NCI-H128 (cell line): ENCODE data around the gene SEMA4B.
A peak's percentile ranks its signal among the peaks of the same experiment; 100 is the strongest.

ENCODE experiments used
- DNase-seq: peaks from one replicate; lab custom pipeline; 2025; ENCODE audit not compliant: unreplicated experiment; lab: John Stamatoyannopoulos, UW

Gene SEMA4B

DNA sequence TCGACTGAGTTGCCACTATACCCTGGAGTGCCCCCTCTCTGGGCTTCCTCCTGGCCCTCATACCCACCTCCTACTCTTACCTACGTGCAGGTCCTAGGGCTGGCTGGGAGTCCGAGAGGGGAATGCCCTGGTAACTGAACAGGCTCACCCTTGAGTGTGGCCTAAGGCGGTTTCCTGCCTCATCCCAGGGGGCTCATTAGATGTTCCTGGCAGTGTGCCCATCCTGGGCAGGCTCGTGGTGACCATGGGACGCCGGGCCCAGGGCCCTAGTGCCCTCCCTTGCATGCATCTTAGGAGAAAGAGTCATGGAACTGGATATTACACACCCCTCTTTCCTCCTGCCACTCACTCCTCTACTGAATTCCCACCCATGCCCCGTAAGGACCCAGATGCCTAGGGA is 2.8 kb downstream of the SEMA4B start:
- no peak for DNase-seq

DNA sequence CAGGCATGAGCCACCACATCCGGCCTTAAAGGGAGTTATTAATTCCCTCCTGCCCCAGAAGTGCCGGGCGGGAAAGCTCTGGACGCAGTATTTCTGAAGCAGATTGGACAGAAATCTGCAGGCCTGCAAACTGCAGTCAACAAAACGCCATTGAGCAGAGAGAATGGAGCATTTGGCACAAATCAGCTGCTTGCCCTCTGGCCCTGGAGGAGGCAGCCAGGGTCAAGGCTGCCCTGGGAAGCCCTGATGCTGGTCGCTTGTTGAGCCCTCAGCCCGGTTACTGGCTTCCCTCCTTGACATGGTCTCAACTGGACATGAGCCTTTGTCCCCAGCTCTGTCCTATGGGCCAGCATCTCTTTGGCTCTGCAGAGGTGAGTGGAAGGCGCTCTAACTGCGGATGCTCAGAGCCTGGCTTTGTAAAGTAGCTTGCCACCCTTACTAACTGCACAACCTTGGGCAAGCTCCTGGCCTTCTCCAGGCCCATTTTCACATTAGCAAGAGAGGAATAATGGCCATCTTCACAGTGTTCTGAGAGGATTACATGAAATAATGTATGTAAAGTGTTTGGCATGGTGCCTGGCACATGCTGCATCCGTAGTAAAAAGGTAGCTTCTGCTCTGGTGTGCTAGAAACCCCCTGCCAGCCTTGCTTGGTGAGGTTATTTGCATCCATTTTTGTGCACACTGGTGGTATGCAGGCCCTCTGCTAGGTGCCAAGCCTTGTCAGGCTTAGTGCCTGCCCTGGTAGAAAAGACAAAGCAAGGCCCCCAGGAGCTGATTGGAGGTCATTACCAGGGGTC is 4.1 kb downstream of the SEMA4B start:
- no peak for DNase-seq

DNA sequence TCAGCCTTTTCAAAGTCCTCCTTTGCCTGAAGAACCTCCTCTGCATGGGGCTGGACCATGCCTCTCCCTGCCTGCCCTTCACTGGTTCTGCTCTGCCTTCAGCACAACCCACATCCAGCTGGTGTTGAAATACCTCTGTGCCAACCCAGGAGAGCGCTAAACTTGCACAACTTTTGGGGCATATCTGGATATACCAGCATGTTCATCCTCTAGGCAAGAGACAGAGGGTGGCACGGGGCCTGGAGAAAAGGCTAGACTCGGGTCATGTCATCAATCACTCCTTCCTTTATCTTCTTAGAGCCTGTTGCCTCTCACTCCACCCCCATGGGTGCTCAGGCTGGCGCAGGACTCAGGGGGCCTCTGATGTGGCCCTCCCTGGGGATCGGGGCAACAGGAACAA is 4.8 kb downstream of the SEMA4B start:
- DNase-seq = no peak

DNA sequence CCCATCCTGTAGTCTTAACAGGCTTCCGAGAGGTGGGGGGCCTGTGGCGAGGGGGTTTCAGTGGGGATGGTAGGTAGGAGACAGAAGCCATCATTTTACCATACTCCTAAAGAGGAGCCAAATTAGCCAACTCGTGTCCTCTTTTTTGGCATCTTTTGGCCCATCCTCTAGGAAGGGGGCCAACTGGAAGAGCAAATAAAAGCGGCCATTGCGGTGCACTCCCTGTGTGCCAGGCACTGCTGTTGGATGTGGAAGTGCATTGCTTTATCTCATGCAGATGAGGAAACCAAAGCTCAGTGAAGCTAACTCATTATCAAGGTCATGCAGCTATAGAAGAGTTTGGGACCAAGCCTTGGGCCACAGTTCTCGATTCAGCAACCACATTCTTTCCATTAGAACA is 6.1 kb downstream of the SEMA4B start:
- DNase-seq = no peak

DNA sequence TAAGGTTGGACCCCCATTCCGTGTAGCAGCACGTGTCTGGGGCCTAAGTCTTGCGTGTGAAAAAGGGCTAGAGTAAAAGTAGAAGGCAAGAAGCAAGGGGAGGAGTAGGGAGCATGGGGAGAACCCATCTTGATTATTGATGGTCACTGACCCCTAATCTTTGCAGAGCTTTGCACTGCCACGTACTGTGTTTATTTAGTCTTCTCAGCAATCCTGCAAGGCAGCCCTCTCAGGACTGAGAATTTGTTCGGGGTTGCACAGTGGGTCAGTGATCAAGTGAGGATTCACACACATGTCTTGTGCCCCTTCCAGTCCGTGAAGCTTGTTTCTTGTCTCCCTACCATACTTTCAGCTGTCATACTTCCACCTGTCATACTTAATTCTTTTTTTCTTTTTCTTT is 7.2 kb downstream of the SEMA4B start:
- DNase-seq = no peak

DNA sequence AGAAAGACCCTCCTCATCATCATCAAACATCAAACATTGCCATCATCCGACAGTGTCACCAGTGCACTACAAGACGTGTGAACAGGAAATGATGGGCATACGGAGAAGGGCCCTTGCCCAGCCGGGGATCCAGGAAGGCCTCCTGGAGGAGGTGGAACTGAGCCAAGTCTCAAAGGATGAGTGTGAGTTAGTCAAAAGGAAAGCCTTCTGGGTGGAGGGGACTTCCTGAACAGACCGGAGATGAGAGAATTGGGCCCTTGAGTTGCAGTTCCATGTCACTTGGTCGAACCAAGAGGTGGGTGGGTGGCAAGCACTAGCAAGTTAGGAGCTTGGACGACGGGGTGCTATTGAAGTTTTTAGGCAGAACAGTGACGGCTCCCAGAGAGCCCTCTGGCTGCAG is 8.5 kb downstream of the SEMA4B start:
- DNase-seq = no peak

DNA sequence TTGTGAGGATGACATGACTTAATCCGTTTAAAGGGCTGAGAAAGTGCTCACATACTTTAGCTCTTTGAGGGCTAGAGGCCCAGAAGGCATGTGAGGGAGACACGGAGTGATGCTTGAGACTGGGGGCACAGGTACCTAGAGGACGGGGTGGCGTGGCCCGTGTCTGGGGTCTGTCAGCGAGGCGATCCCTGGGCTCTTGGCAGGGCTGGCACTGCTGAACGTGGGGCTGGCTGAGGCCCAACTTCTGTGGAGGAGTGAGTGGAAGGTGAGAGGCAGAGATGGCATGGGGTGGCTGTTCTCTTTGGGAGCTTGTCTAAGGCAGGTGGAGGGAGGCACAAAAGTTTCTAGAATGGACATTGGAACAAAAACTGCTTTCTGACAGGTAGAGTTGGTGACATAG is 9.5 kb downstream of the SEMA4B start:
- no peak for DNase-seq

DNA sequence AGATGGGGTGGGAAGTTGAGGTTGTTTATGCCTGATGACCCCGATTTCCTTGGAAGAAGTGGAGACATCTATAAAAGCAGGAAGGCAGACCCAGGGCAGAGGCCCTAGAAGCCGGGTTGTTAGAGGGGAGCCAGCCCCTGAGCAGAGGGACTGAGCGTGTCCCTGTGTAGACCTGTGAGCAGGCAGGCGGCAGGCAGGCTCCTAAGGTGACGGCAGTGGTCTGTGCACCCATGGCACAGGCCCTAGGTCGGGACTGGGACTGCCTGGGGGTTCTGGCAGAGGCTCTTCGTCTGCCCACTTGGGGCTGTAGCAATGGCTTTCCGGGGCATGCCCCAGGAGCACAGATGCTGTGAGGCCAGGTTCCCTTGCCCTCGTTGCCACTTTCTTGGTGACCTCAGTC is 9.9 kb downstream of the SEMA4B start:
- no peak for DNase-seq

DNA sequence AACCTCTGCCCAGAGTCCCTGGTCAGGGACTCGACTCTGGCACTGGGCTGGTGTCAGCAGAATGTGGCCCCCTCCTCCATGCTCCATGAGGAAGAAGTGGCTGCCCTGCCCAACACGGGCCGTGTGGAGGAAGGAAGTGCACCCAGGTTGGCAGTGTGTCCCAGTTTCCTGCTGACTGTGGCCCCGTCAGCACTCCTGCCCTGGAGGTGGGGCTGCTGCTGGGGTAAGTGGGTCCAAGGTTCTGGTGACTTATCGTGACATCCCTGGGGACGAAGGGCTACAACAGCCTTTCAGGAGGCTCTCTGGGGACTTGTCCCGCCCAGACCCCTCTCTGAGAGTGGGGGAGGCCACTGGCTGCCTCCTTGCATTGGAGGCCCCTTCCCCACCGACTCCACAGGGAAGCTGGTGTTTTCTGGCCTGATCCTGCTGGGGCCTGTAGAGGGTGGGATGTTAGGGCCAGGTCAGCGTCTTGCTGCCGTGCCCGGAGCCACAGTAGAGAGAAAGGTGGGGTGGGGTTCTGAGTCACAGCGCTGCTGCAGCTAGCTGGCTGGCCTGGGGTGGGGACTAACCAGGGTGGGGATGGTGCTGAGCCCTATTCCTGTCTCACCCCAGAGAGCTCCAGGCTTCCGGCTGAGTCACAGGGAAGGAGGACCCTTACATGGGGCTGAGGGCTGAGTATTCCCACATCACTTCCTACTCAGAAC is 10.5 kb downstream of the SEMA4B start:
- no peak for DNase-seq

DNA sequence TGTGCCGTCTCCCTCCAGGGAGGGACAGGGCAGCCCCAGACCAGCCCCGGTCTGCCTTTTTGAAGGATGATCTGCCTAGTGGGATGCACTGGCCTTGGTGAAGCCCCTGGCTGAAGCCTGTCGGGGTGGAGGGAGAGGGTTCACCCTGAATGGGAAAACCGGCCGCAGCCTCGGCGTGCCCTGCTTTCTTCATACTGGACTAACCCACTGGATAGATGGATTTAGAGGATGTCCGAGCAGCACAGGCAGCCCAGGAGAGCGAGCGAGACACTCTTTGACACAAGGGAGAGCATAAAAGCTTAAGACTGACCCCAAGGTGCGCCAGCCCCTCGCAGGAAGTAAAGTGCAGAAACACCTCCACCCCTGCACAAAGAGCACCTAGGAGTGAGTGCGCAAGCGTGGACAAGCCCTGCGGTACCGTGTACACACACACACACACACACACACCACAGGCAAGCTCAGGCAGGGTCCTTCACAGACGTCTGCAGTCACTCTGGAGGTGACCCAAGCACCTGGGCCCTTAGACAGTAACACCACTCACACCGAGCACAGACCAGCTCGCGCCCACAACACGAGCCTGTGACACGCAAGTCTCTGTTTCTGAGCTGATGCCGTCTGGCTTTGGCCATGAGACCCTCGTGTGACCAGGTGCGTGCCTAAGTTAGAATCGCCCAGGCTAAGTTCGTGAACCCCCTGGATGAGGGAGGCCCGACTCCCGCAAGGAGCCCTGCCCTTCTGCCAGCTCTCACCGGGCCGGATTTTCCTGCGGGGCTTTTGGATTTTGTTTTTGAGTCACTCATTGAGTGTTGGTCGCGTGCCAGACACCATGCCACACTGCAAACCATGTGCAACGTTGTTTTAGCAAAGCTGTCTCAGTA is 11.3 kb downstream of the SEMA4B start:
- DNase-seq = no peak

DNA sequence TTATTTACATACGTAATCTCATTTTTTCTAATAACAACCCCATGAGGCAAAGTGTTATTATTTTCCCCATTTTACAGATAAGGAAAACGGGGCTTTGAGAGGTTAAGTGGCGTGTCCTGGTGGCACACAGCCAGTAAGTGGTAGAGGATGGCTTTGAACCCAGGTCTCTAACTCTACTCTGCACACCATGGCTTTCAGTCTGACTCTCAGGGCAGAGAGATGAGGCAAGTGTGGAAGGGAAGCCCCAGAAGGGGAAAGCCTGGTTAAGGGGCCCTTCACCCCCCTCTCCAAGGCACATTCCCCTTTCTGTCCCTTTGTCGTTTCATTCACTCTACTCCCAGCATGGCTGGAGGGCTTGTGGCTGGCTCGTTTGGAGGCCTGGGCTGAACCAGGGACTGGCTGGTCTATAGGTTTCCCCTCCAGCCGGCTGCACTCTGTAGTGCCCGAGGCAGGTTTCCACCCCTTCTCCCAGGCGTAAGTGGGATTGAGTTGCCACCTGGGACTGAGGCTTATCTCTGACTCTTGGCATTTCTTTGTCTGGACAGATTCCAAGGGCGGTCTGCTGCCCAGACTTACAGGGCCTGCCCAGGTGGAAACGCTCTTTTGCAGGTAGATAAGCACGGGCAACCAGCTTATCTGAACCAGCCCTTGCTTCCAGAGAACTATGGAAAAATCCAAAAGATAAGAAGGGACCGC is 12.1 kb downstream of the SEMA4B start:
- no peak for DNase-seq

DNA sequence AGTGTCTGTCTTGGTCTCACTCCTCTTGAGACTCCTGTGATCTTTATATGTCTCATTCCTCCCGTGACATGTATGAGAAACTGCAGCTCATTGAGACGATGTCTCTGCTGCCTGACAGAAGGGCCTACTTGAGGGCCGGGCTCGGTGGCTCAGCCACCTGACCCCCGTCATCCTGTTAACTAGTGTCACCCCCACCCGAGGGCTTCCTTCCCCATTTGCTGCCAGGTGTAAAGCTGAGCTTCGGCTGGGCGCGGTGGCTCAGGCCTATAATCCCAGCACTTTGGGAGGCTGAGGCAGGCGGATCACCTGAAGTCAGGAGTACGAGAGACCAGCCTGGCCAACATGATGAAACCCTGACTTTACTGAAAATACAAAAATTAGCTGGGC is 12.7 kb downstream of the SEMA4B start:
- no peak for DNase-seq

DNA sequence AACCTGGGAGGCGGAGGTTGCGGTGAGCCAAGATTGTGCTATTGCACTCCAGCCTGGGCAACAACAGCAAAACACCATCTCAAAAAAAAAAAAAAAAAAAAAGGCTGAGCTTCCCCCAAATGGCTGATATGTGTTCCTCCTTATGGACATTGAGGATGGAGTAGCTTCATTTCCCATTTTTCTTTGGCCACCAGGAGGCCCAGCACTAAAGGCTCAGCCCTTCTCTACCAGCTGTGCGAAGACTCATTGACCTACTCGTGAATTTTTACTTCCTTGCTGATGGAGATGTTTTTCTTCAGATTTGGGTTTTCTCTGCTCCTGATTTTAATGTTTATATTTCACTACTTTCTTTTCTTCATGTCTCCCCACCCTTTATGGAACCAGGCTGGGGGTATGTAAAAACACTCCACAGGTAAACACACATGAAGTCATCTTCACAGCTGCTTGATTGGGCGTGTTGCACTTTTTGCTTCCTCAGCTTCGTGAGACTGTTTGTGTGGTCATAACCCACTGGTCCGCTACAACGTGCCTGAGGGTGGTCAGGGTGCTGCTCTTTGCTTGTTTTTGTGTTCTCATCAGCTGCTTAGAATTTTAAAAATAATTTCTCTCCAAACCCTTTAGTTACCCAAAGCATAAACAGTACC is 13.5 kb downstream of the SEMA4B start:
- DNase-seq = no peak

DNA sequence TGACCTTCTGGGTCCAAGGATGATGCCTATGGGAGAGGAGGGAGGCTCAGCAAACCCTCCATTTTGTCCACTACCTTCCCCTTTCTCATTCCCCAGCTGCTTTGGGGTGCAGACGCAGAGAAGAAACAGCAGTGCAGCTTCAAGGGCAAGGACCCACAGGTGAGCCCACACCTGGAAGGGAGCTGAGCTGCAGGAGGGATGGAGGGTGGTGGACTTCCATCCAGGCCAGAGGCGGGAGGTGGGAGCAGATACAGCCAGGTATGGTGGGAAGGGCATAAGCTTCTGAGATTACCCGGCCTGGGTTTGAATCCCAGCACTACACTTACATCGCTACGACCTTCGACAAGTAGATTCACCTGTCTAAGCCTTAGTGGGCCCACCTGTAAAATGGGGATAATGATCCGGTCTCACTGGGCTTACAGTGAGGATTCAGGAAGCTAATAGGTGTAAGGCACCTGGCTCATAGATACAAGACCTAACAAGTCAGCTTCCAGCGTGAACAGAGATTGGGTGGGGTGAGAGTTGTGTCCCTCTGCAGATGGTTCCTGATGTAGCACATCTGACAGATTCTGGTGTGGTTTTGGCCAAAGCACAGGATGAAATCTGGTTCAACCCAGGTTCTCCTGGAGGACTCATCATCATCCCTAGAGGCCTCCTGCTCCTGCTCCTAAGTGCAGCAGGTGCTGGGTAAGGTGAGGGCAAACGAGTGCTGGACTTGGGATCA is 16.7 kb downstream of the SEMA4B start:
- DNase-seq = no peak

DNA sequence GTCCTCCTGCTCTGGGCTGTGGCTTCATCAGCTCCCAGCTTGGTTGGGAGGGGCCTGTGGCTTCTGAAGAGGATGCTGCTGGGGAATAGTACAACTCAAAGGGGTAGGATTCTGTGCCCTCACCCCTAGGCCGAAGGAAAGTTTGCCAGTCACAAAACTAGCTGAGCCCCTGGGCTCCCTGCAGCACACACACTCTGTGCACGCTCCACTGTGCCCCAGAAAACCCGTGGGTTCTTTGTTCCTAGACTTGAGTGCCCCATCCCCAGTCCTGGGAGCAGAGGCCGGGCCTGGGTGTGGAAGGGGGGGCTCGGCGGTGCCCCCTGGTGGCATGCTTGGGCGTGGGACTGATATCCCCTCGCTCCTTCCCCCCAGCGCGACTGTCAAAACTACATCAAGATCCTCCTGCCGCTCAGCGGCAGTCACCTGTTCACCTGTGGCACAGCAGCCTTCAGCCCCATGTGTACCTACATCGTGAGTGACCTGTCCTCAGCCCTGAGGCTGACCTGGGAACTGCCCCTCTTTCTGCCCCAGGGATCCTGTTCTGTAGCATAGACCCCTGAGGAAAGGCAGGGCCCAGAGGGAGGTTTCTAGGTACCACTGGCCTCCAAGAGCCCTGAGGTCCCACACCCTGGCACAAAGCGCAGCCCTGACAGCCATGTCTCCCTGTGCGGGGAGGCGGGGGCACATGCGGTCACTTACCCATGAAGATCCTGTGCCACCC is 18.5 kb downstream of the SEMA4B start:
- DNase-seq = no peak

DNA sequence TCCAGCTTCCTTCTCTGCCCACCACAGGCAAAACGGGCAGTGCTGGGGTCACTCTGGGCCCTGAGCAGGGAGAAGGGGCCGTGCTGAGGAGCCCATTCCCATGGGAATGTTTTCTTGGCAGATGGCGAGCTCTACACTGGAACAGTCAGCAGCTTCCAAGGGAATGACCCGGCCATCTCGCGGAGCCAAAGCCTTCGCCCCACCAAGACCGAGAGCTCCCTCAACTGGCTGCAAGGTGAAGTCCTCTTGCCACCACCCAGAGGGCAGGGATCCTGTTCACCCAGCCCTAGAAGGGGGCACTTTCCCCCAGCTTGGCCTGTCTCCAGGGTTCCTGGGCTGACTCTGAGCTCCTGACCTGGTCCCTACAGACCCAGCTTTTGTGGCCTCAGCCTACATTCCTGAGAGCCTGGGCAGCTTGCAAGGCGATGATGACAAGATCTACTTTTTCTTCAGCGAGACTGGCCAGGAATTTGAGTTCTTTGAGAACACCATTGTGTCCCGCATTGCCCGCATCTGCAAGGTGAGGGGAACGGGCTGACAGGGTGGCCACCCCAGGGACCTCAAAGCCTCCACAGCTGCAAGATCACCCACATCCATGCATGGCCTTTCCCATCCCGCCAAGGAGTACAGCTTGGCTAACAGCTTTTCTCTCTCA is 20.2 kb downstream of the SEMA4B start:
- peak; percentile 11 for DNase-seq

DNA sequence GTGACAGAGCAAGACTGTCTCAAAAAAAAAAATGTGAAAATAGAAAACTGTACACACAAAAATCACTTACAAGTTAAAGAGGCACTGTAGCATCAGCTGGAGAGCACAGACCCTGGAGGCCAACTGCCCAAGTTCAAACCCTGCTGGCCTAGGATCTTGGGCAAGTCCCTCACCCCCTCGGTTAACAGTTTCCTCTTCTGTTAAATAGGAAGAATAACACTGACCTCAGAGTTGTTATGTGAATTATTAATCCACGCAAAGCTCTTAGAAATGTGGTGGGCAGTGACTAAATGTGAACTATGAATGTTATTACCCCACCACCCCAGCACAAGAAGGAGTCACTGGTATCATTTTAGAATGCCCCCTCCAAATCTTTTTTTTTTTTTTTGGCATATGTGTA is 21.4 kb downstream of the SEMA4B start:
- DNase-seq = no peak

DNA sequence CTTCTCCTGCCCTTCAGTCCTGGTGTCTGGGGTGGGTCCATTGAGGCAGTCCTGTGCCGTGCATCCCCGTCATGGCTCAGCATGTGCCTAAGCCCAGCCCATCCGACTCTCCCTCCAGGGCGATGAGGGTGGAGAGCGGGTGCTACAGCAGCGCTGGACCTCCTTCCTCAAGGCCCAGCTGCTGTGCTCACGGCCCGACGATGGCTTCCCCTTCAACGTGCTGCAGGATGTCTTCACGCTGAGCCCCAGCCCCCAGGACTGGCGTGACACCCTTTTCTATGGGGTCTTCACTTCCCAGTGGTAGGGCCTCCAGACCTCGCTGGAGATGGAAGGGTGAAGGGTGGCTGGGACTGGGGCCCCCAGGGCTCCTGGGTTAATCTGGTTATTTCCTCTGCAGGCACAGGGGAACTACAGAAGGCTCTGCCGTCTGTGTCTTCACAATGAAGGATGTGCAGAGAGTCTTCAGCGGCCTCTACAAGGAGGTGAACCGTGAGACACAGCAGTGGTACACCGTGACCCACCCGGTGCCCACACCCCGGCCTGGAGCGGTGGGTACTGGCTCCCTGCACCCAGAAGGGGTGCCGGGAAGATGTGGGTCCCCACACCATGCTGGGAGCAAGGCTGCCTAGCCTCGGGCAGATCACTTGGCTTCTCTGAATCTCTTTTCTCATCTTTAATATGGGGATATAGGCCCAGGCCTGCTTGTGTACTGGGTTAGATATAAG is 22.5 kb downstream of the SEMA4B start:
- no peak for DNase-seq
